ENCODE data around the gene PTDSS2.

- TF ChIP-seq, protein P1, sequence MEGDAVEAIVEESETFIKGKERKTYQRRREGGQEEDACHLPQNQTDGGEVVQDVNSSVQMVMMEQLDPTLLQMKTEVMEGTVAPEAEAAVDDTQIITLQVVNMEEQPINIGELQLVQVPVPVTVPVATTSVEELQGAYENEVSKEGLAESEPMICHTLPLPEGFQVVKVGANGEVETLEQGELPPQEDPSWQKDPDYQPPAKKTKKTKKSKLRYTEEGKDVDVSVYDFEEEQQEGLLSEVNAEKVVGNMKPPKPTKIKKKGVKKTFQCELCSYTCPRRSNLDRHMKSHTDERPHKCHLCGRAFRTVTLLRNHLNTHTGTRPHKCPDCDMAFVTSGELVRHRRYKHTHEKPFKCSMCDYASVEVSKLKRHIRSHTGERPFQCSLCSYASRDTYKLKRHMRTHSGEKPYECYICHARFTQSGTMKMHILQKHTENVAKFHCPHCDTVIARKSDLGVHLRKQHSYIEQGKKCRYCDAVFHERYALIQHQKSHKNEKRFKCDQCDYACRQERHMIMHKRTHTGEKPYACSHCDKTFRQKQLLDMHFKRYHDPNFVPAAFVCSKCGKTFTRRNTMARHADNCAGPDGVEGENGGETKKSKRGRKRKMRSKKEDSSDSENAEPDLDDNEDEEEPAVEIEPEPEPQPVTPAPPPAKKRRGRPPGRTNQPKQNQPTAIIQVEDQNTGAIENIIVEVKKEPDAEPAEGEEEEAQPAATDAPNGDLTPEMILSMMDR (IDR thresholded peaks at IDR 0.05; ENCODE audit: low read length), result no peak
- TF ChIP-seq EZH2 (optimal IDR thresholded peaks at IDR 0.05; ENCODE audit: low read depth, low read length) (no peak), EZH2phosphoT487 (IDR thresholded peaks at IDR 0.05; ENCODE audit: low read length) (no peak)
These were observed 48.5 kb downstream of the PTDSS2 start for GRCh38 chr11:498297-499181.
